GM12872 (cell line): ENCODE measurements around the gene PRR5L.

Experiments
- TF ChIP-seq, protein P1 (sequence below): IDR thresholded peaks from 3 replicates; pipeline ENCODE4 v1.5.1; 2011; ENCODE audit warnings: low read depth, mild to moderate bottlenecking, low read length, moderate library complexity; ENCODE audit not compliant: insufficient read depth

Gene PRR5L

GRCh38 chr11:36354221-36355003 is 58.3 kb downstream of the PRR5L start:
- TF ChIP-seq, protein P1, sequence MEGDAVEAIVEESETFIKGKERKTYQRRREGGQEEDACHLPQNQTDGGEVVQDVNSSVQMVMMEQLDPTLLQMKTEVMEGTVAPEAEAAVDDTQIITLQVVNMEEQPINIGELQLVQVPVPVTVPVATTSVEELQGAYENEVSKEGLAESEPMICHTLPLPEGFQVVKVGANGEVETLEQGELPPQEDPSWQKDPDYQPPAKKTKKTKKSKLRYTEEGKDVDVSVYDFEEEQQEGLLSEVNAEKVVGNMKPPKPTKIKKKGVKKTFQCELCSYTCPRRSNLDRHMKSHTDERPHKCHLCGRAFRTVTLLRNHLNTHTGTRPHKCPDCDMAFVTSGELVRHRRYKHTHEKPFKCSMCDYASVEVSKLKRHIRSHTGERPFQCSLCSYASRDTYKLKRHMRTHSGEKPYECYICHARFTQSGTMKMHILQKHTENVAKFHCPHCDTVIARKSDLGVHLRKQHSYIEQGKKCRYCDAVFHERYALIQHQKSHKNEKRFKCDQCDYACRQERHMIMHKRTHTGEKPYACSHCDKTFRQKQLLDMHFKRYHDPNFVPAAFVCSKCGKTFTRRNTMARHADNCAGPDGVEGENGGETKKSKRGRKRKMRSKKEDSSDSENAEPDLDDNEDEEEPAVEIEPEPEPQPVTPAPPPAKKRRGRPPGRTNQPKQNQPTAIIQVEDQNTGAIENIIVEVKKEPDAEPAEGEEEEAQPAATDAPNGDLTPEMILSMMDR = no peak

DNA sequence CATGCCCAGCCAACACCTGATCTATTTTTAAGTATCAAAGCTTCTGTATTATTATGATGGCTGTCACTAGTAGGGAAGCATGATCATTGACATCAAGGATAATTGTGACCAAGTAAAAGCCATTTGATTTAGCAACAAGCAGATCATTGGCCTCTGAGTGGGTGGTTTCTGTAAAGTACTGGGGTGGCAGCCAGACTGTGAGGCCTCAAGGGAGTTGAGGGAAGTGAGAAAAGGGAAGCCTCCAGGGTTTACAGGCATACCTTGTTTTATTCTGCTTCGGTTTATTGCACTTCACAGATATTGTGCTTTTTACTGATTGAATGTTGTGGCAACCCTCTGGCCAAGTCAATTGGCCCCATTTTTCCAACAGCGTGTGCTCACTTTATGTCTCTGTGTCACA is 60.1 kb downstream of the PRR5L start:
- TF ChIP-seq, protein P1 = no peak

DNA sequence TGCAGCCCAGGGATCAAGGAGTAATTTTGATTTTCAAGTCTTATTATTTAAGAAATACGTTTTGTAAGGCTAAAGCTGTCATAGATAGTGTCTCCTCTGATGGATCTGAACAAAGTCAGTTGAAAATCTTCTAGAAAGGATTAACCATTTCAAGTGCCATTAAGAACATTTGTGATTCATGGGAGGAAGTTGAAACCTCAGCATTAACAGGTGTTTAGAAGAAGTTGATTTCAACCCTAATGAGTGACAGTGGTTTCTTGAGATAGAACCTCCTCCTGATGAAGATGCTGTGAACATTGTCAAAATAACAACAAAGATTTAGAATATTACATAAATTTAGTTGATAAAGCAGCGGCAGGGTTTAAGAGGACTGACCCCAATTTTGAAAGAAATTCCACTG is 61.7 kb downstream of the PRR5L start:
- TF ChIP-seq, protein P1 = no peak

DNA sequence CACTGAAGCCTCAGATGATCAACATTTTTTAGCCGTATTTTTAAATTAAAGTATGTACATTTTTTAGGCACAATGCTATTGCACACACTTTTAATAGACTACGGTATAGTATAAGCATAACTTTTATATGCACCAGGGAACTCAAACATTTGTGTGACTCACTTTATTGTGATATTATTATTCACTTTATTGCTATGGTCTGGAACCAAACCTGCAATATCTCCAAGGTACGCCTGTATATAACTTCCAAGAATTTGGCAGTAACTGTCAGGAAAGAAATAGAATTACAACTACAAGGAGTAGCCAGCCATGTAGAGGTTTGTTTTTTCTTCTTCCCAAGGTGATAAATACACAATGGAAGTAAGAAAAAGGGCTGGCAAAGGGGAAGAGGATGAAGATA is 62.3 kb downstream of the PRR5L start:
- TF ChIP-seq, protein P1 = no peak

DNA sequence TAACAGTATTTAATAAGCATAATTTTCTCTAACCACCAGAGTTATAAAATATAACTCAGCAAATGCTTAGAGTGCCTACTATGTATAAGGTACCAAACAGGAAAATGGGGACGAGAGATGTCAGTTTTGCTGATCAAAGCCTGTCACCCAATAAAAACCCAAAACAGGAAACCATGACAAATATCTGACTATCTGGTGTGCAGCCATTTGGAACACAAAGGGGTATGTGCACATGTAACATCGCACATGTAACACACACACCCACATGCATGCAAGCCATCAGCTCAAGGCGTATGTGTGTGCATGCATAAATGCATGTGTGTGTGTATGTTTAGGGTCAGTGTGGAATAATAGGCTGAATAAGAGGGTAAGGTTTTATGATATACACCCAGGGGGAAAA is 64.2 kb downstream of the PRR5L start:
- TF ChIP-seq, protein P1 = no peak

DNA sequence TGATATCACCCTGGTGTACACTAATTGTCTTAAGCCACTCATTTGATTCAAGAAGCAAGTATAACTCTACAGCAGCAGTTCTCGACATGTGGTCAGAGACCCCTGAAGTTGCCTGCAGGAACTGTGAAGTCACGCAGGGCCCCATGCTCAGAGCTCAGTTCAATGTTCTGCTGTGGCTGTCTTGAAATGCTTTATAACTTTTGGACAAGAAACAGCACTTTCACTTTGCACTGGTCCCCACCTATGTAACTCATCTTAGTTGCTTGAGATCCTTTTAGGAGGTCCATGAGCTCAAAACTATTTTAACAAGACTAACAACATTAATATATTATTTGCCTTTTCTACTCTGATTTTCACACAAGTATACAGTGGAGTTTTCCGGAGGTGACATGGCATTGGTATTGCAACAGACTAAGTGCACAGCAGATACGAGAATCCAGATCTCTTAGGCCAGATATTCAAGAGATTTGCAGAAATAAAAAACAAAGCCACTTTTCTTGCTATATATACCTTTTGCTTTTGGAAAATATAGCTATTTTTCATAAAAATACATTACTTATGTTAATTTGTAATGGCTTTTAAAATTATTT is 64.8 kb downstream of the PRR5L start:
- TF ChIP-seq, protein P1 = no peak

GRCh38 chr11:36361472-36361871 is 65.4 kb downstream of the PRR5L start:
- TF ChIP-seq, protein P1 = no peak
